HT-29 (cell line): ENCODE results near the gene DIS3L. TPM values are rescaled to one million over a fixed set of nuclear protein-coding genes. Genes with fewer than 3 reads are reported as not detected.

Experiments used
- small RNA-seq: library from RNA; depleted of rRNA; stranded (forward); fragments of <200 nt; gene quantifications from one replicate; pipeline ENCODE3, GENCODE V24; 2014
- total RNA-seq: library from RNA; depleted of rRNA; stranded (reverse); fragments of >200 nt; shearing (Covaris generic); gene quantifications from 2 replicates; pipeline ENCODE4 v1.2.3, GENCODE V29; 2014; rRNA removed

The DIS3L gene
- total RNA-seq, 1 experiment from 2014 or later: 14.5 TPM

Small RNA genes lying within 50 kb of the gene (small RNA-seq; reads per million reads assigned to genes)
- gene RF00019 (not detected), gene SCARNA14 (1.6 reads per million, percentile 58 among the genes with 10 or more reads in this experiment)

Other genes starting within 250 kb of the DIS3L start
- gene MEGF11, start 39.8 kb upstream of the DIS3L start, total RNA-seq: 0.51 TPM in 1 of 2 replicates, not detected in the other
- 8.9 and 11.3 TPM in 2 replicates for gene TIPIN, start 63.1 kb downstream of the DIS3L start, total RNA-seq
- gene MAP2K1, start 93.3 kb downstream of the DIS3L start, total RNA-seq: 57.1 and 61.7 TPM in 2 replicates
- gene SNAPC5, start 204.2 kb downstream of the DIS3L start, total RNA-seq: 27.9 and 32.3 TPM in 2 replicates
- 5,364 and 5,662 TPM in 2 replicates for gene RPL4, start 211.3 kb downstream of the DIS3L start, total RNA-seq
- gene ZWILCH, start 211.8 kb downstream of the DIS3L start, total RNA-seq: 9.2 and 15.4 TPM in 2 replicates